Cardiac muscle cell (in vitro differentiated cells and primary cell): ENCODE results near the gene VSIG10L. TPM values are rescaled to one million over a fixed set of nuclear protein-coding genes. Genes with fewer than 3 reads are reported as not detected.

Source experiments
- DNase-seq, 2 donors: peaks; one replicate each; pipeline versions ENCODE4 v3.0.0 to v3.0.0-alpha.2; 2010 to 2017; ENCODE audit warnings: low read depth in 1 of 2, low spot score in 1 of 2
- H3K27ac ChIP-seq: fragments of 200-600 bp; sonication (generic); 2 replicates; pipeline ENCODE4 v1.5.1; 2016
- H3K27me3 ChIP-seq: fragments of 200-600 bp; sonication (generic); 2 replicates; pipeline ENCODE4 v1.6.0; 2016; ENCODE audit warnings: control low read depth
- H3K36me3 ChIP-seq: fragments of 200-600 bp; sonication (generic); 2 replicates; pipeline ENCODE4 v1.5.1; 2016; ENCODE audit warnings: control low read depth
- H3K4me1 ChIP-seq: fragments of 200-600 bp; sonication (generic); 2 replicates; pipeline ENCODE4 v1.8.1; 2017; ENCODE audit warnings: low read depth, mild to moderate bottlenecking, mixed run types
- H3K4me3 ChIP-seq: fragments of 200-600 bp; sonication (generic); 2 replicates; pipeline ENCODE4 v1.5.1; 2016; ENCODE audit warnings: mild to moderate bottlenecking
- H3K9me3 ChIP-seq: fragments of 200-600 bp; sonication (generic); 2 replicates; pipeline ENCODE4 v1.5.1; 2017; ENCODE audit warnings: low read depth, mild to moderate bottlenecking, control low read depth
- polyA plus RNA-seq: library from polyadenylated mRNA; unstranded; fragments of >200 nt; fragmentation: Nextera tagmentation; extraction: Ambion mirVana; gene quantifications from 2 replicates; pipeline ENCODE4 v1.2.1, GENCODE V29; 2016
- total RNA-seq: library from RNA; depleted of rRNA; stranded (reverse); fragments of >200 nt; gene quantifications from 2 replicates; pipeline ENCODE4 v1.2.3, GENCODE V29; 2016
- TF ChIP-seq, protein P1 (sequence below): IDR thresholded peaks from 2 replicates; pipeline ENCODE4 v1.5.1; 2012; ENCODE audit warnings: low read depth, mild to moderate bottlenecking, low read length

VSIG10L gene
- total and polyA plus RNA-seq, 2 experiments from 2014 or later, result 5.0 to 9.1 TPM

DNA sequence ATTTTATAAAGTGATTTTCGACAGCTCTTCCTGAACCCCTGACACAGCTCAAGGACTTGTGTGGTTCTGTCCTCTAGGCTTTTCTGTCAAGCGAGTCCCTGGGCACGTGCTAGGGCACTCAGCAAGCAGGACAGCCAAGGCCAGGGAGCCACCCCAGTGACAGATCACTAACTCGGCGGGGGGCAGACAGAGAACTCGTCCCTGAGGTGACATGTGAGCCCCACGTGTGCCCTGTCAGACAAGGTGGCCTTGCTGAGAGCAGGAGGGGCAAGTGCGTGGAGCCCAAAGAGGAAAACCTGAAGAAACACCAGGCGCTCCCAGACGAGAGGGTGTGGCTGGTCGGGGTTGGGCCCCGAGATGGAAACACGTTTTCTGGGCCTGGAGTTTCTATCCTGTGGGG, 19.3 kb upstream of the VSIG10L start:
- no peaks in the 10 kb centered on the region for H3K9me3 ChIP-seq
- H3K4me3 ChIP-seq, result no peak overlapping the region
- no peak overlapping the region for H3K27ac ChIP-seq
- TF ChIP-seq, protein P1, sequence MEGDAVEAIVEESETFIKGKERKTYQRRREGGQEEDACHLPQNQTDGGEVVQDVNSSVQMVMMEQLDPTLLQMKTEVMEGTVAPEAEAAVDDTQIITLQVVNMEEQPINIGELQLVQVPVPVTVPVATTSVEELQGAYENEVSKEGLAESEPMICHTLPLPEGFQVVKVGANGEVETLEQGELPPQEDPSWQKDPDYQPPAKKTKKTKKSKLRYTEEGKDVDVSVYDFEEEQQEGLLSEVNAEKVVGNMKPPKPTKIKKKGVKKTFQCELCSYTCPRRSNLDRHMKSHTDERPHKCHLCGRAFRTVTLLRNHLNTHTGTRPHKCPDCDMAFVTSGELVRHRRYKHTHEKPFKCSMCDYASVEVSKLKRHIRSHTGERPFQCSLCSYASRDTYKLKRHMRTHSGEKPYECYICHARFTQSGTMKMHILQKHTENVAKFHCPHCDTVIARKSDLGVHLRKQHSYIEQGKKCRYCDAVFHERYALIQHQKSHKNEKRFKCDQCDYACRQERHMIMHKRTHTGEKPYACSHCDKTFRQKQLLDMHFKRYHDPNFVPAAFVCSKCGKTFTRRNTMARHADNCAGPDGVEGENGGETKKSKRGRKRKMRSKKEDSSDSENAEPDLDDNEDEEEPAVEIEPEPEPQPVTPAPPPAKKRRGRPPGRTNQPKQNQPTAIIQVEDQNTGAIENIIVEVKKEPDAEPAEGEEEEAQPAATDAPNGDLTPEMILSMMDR, result no peak
- no peaks in the 10 kb centered on the region for H3K27me3 ChIP-seq
- H3K36me3 ChIP-seq, result no peaks in the 10 kb centered on the region
- peaks cover 3% of the 10 kb centered on the region for H3K4me1 ChIP-seq
- no peak for DNase-seq

DNA sequence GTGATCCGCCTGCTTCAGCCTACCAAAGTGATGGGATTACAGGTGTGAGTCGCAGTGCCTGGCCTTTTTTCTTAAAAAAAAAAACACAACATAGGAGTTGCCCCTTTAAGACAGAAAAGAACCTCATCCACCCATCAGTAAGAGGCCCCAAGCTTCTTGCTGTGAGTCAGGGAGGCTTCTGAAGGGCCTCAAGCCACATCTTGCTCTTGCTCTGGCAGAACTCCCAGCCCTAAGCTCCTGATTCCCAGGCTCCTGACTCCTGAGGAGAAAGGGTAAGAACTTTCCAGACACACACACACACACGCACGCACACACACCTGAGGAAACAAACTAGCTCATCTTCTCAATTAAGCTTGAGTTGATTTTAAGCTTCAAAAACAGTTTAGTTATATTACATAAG, 17.4 kb upstream of the VSIG10L start:
- Histone ChIP-seq H3K27me3 (no peaks in the 10 kb centered on the region), H3K27ac (no peak overlapping the region), H3K4me1 (peaks cover 2% of the 10 kb centered on the region), H3K4me3 (no peak overlapping the region), H3K36me3 (no peaks in the 10 kb centered on the region), H3K9me3 (no peaks in the 10 kb centered on the region)
- TF ChIP-seq, protein P1, result no peak
- peak in 1 of 2 donors; percentile 86 for DNase-seq

DNA sequence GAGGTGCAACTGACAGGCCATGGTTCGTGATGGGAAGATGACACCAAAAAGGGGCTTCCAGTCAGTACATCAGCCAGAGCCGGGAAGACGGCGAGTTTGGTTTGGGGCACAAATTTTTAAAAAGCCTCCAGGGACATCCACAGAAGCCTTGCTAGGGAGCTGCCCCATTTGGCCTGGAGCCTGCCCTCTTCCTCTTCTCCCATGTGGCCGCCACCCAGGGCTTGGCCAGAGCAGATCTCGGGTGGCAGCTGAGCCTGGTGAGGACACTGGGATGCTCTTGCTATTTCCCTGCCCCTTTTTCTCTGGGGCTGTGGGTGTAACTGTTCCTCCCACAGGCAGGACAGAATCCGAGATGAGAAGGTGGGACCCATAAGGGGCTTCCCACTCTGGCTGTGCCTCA, 16.0 kb upstream of the VSIG10L start:
- Histone ChIP-seq H3K4me3 (no peak overlapping the region), H3K9me3 (no peaks in the 10 kb centered on the region), H3K36me3 (no peaks in the 10 kb centered on the region), H3K27me3 (no peaks in the 10 kb centered on the region), H3K27ac (no peak overlapping the region), H3K4me1 (peaks cover 7% of the 10 kb centered on the region)
- DNase-seq, result no peak
- TF ChIP-seq, protein P1, result no peak

DNA sequence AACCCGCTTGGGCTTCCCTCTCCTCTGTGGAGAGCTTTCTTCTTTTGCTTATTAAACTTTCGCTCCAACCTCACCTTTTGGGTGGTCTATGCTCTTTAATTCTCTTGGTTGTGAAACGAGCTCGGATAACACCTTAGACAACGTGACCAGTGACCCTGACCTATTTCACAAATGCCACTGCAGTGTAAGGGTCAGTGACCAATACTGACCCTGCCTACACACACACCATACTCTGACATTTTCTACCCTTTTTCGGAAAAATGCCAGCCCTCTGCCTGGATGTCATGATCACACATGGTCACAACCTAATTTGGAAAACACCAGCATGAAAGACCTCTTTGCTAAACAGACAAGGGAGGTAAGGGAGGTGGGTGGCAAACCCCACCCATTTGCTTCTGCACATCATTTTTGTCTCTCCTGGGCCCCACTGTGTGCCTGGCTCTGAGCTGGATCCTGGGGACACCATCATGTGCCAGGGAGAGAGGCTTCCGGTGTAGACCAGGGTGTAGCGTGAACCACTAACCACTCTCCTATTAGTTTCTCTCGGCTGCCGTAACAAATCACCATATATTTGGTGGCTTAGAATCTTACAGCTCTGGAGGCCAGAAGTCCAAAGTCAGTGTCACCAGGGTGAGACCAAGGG, 14.3 kb upstream of the VSIG10L start:
- DNase-seq, result no peak

DNA sequence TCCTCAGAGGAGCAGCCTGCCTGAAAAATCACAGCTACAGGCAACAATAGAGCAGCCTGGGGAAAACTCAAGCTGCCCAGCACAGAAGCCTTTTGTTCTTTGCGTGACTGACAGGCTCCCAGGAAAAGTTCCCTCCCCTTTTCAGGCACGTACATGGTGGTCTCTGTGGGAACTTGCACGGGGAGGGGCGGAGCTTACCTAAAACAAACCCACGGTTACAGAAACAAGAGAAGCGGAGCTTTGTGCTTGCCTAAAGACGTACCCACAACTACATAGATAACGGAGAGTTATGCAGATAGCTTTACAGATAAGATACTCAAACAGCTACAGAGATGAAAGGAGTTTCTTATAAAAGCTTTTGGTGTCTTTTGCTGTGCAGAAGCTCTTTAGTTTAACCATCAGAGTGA, 12.8 kb upstream of the VSIG10L start:
- TF ChIP-seq, protein P1, result no peak
- Histone ChIP-seq H3K27me3 (no peaks in the 10 kb centered on the region), H3K4me3 (no peak overlapping the region), H3K27ac (peak overlapping the region; percentile 92), H3K36me3 (peaks cover 2% of the 10 kb centered on the region), H3K9me3 (no peaks in the 10 kb centered on the region), H3K4me1 (peaks cover 7% of the 10 kb centered on the region)
- peak; percentile 82 to 85 for DNase-seq

More for the DNA sequence above, 14.3 kb upstream of the VSIG10L start:
- no peaks in the 10 kb centered on the region for H3K9me3 ChIP-seq
- H3K4me3 ChIP-seq, result no peak overlapping the region
- H3K27ac ChIP-seq, result no peak overlapping the region
- TF ChIP-seq, protein P1, result no peak
- H3K4me1 ChIP-seq, result peaks cover 7% of the 10 kb centered on the region
- H3K27me3 ChIP-seq, result no peaks in the 10 kb centered on the region
- H3K36me3 ChIP-seq, result no peaks in the 10 kb centered on the region
